Stimulated activated CD4-positive, alpha-beta T cell treated with anti-CD3 and anti-CD28 coated beads, Interleukin-1b, Interleukin-23, amount 100 ng/mL, for 24 hours (primary cell): ENCODE data around the gene CDCA7L.

Source experiments
- DNase-seq, 4 experiments: peaks; one replicate each; pipeline ENCODE4 v3.0.0-alpha.2; 2020; ENCODE audit warnings: low read depth in 4 of 4, low spot score in 1 of 4

Gene CDCA7L, protein sequence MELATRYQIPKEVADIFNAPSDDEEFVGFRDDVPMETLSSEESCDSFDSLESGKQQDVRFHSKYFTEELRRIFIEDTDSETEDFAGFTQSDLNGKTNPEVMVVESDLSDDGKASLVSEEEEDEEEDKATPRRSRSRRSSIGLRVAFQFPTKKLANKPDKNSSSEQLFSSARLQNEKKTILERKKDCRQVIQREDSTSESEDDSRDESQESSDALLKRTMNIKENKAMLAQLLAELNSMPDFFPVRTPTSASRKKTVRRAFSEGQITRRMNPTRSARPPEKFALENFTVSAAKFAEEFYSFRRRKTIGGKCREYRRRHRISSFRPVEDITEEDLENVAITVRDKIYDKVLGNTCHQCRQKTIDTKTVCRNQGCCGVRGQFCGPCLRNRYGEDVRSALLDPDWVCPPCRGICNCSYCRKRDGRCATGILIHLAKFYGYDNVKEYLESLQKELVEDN

DNA sequence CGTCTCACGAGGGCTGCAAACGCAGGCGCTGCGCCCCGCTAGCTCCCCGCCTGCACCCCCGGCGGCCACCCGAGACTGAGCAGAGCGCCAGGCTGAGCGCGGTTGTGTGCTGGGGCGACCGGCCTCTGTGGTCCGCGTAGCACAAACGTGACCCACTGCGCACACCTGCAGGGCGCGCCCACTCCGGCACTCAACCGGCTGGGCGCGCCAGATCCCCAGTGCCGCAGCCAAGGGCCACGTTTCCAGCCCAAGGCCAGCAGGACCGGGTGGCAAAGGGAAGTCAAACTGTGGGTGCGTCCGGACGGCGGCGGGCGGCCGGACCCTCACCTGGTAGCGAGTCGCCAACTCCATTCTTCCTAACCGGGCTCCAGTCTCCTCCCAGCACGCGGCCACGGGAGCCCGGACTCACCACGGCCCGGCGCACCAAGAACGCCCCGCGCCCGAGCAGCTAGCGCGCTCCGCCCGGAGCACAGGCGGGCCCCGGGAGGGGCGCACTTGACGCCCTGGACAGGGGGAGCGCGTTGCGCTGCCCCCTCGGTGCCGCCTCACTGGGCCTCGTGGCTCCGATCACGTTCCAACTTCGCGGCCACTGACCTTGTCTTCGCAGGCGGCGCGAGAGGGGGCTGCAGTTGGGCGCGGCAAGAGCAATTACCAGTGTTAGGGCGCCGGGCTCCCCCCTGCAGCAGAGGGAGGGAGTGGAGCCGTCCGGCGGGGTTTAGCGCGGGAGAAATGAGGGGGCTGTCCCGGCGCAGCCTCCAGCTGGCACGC, at the start of gene CDCA7L:
Gene CDCA7L, minus strand, starts transcription at position 446 of the 768 bp plus-strand sequence. Its CDS starts 95 bp downstream, at position 351.
- peak in 3 of 4 experiments; percentile 47 to 70 (median 69) for DNase-seq

DNA sequence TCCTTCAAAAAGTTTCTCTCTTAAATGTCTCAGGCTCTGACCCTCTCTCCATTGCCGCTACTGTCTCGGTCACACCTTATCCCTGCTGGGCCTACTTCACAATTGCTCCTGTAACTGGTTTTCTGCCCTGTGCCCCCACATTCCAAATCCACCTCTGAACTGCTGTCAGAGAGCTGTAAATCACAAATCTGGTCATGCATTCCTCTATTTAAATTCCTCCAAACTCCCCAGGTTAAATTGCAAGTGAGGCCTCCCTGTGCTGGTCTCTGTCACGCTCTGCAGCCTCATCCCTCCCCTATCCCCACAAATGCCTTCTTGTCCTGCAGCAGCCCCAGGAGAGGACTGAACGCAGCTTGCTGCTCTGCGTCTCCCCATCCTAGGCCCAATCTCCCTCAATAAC, 40.4 kb upstream of the CDCA7L start:
- no peak for DNase-seq

DNA sequence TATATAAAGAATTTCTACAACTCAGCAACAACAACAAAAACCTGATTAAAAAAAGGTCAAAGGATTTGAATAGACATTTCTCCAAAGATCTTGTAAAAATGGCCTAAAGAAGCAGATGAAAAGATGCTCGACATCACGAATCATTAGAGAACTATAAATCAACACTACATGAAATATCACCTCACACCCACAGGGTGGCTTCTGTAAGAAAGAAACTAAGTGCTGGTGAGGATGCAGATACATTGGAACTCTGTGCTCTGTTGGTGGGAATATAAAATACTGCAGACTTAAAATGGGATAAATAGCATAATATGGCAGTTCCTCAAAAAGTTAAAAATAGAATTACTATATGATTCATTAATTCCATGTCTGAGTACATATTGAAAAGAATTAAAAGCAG, 38.3 kb upstream of the CDCA7L start:
- no peak for DNase-seq

DNA sequence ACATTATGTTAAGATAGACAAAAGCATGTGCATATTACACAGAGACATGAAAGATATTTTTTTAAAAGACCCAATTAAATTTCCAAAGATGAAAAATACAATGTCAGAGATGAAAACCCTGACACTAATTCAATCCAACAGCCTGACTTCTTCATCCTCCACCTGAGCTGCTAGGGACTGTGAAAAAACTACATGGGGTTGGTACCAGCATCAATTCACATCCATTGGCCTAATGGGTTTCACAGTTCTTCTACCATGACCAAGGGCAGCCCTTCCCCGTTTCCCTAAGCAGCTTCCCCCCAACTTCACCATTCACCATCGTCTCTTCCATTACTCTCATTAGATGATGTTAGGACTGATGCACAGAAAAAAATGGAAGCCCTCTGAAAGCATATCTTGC, 37.4 kb upstream of the CDCA7L start:
- no peak for DNase-seq

DNA sequence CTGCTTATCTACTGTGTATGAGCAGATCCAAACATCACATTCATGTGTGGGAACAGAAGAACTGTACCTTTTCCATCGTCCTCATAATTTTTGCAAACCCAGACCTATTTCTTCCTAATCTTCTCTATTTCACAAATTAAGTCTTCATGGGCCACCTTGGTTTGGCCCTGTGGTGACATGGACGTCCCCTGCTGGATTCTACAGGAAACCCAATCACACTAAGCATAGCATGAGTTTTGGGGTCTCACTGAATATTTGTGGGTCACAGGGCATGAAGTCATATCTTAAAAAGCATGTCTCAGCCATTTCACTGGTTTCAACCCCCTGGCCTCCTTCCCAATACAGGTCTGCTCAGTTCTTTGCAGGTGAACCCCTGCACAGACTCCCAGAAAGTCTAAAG, 35.8 kb upstream of the CDCA7L start:
- DNase-seq, result no peak

DNA sequence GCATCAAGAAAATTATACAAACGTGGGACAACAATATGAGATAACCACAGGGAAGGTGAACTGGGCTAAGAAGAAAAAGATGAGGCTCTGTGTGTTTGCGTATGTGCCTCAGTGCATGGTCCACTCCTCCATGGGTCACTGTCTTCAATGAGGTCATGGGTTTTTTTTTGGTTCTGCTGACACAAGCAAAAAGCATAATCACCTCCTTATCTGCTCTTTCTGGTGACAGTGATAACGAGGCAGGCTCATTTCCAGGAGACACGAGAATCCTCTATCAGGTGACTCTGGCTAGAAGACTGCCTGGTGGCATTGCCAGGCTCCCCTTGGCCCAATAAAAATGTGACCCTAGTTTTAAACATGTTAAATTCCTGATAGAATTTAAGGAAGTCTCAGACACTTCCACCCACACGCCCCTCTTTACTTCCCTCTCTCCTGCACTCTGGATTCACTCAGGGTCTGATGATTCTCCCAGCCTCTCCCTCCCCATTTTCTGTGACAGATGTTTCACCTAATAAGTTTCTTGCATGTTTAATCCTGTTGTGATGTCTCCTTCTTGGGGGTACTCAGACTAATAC, 35.3 kb upstream of the CDCA7L start:
- DNase-seq, result no peak

DNA sequence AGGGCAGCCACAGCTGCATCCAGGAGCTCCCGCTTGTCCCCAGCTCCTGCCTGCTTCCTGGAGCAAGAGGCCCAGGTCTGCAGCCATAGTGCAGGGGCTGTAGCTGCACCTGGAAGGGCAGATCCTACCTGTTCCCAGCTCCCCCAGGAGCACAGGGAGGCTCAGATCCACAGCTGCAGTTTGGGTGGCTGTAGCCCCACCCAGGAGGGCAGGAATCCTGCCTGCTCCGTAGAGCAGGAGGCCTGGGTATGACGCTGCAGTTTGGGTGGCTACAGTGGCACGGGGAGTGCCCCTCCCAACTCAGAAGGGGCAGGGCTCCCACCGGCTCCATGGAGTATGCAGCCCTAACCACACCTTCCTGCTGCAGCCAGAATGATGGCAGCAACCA, 26.7 kb upstream of the CDCA7L start:
- DNase-seq, result no peak

DNA sequence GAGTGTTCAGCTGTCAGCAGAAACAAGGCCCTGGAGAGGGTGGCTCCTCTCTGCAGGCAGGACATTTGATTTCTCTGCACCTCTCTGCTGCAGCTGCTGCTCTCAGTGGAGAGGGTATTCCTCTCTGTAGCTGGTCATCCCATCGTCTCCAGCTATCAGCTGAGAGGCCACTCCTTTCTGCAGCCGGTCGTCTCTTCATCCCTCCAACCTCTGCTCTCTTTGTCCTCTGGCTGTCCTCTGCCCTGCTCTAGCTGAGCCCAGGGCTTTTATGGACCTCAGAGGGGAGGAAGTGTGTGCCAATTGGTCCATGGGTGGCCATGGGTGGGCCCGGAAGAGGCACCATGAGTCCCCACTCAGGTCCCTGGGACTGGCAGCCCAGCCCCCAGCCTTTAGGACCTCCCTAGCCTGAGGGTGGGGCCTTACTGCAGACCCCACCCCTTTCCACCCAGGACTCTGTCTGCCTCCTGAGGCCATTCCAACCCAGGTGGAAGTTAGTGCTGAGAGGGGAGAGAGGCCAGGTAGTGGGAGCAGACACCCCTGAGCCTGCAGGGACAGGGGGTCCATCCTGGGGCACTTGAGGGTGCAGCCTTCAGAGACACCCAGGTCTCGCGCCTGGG, 26.2 kb upstream of the CDCA7L start:
- no peak for DNase-seq

DNA sequence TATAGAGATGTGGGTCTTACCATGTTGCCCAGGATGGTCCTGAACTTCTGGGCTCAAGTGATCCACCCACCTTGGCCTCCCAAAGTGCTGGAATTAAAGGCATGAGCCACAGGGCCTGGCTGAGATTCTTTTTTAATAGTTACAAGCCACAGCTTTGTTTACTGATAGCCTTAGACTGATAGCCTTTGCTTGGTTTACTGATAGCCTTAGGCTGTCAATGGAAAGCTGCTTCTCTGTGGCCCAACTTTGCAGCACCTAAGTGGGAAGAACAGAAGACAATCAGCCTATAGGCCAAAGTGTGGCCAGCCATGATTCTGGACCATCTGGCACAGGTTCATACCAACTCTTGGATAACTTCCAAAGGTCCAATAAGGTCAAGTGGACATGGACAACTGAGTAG, 24.1 kb upstream of the CDCA7L start:
- DNase-seq, result no peak

DNA sequence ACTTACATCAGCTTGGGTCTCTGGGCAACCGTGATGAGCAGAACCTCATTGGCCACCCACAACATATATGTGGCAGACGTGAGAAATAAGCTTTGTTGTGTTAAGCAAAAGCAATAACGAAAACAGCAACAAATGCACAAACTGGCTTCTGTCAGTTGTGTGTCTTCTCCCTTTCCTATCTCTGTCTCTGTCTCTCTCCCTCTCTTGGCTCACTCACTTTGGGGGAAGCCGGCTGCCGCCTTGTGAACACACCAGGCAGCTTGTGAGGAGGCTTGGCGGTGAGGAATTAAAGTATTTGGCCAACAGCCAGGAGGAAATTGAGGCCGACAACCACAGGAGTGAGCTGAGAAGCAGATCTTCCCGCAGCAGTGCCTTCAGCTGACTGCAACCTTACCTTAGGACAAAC, 21.9 kb upstream of the CDCA7L start:
- no peak for DNase-seq

DNA sequence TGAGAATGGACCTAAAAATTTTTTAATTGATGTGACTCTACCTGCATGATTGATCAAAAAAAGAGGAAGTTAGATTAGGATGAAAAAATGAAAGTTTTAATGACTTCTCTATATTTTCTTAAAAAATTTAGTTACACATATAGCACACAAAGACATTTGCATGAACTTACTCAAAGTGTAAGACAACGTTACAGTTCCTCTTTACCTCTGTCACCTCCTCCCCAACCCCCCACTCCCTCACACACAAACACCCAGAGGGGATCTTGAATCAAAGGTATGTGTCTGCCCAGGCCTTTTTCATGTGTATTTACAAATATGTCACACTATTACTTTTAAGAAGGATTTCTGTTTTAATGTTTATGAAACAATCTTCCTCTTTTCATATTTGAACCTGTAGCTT, 20.6 kb upstream of the CDCA7L start:
- no peak for DNase-seq

DNA sequence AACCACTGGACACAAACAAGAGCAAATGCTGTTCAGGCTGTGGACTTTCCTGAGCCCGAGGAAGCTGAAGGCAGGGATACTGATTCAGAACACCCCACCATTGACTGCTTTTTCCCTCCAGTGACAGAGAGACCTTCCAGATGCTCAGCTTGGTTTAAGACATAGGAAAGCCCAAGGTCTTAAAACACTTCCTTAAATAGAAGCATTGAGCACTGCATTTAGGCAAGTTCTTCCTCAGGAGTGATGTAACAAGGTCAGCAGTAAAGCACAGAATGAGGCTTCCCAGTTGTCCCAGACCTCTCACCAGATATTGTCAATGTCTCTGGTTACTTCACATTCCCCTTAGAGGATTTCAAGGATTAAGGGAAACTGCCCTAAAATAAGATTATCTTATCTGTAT, 19.6 kb upstream of the CDCA7L start:
- DNase-seq, result no peak

DNA sequence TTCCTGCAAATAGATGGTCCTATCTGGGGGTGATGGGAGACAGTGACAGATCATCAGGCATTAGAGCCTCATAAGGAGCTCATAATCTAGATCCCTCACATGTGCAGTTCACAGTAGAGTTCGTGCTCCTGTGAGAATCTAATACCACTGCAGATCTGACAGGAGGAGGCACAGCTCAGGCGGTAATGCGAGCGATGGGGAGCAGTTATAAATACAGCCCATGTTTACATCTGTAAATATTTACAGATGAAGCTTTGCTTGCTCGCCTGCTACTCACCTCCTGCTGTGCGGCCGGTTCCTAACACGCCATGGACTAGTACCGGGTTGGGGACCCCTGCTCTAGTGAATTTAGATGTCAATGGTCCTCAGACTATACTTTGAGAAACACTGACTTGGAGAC, 17.0 kb upstream of the CDCA7L start:
- DNase-seq, result no peak

DNA sequence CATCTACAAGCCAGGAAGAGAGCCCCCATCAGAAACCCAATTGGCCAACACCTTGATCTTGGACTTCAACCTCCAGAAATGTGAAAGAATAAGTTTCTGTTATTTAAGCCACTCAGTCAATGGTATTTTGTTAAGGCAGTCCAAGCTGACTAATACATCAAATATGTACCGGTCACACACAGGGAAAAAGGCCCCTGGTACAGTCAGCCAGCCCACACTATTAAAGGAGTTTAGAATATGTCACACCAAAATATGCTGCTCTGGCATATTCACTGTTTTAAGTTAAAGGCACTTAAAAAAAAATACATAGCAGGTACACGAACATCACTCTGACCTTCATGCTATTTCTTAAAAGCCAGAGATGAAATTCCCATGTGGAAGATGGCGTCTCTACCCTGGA, 15.2 kb upstream of the CDCA7L start:
- no peak for DNase-seq

DNA sequence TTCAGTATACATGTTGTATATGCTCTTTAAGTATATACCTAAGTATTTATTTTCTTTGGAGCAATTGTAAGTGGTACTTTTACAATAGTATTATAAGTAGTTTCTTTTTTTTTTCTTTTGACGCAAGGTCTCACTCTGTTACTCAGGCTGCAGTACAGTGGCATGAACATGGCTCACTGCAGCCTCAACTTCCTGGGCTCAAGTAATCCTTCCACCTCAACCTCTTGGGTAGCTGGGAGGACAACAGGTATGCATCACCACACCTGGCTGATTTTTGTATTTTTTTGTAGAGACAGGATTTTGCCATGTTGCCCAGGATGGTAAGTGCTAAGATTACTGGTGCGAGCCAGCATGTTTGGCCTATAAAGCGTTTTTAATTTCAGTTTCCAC, 13.7 kb upstream of the CDCA7L start:
- no peak for DNase-seq

DNA sequence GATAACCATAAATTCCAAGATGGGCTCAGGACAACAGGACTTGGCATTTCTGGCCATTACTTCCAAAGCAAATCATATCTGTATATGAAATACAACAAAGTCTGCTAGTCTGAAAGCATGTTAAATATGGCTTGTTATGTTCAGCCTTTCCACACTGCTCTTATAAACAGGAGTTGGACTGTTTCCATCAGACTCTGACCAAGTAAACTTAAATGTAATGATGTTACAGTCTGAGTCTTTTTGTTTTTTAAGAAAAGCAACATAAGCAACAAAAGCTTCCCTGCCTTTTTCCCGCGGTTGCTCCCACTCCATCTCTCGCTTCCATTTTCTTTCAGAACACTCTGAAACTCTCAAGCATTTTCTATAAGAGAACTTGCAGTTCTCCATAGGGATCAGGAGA, 8.1 kb upstream of the CDCA7L start:
- no peak for DNase-seq

DNA sequence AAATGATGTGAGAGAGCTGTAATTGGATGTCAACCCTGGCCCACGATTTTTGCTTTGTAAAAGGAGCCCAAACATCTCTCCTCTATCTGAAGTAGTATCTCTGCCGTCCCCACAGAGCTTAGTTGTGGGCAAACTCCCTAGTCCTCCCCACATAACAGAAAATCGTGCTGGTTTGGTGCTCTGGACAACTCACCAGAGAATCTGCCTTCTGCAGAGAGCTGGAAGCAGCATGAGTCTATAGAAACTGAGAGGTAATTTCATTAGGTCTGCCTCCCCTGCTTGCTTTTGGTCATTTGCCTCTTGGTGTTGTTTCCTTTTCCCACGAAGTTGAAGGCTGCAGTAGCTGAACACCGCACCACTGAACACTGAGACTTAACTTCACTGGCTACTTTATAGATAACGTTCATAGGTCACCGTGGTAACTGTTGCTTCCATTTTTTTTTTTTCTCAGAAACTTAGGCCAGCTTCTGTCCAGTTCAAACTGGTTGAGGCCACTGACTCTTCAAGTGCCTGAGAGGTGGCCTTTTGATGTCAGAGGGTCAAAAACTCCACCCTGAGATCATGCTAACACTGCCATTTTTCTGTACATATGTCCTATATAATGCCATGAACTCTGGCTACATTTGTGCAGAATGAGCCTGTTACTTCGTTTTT, 3.3 kb upstream of the CDCA7L start:
- no peak for DNase-seq

DNA sequence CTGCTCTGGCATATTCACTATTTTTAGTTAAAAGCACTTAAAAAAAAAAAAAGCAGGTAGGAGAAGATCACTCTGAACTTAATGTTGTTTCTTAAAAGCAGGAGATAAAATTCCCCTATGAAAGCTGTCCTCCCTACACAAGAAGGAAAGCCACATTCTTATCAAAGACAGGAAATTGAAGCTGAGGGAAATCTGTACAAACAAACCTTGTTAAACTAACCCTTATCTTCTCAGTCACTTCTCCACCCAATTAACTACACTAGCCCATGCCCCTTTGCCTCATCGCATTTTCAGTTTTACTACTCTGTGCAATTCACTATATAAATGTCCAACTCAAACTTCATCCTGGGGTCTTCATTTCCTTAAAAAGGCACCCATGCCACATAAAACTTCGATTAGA, 2.7 kb upstream of the CDCA7L start:
- no peak for DNase-seq

DNA sequence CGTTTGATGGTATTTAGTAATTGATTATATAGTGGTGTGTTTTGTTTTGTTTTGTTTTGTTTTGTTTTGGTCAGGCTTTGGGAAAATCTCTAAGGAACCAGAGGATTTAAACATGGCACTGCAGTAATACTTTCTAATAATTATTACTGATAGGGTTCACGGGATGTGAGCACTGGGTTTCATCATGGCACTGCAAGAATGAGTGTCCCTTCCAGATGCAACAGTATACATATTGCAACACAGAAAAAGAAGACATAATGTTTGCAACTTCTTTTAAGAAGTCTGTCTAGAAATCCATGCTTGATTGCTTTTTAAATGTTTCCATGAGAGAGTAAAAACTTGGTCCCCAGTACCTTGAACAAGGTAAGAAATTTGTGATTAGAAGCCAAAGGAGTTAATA, 2.2 kb upstream of the CDCA7L start:
- DNase-seq, result no peak

DNA sequence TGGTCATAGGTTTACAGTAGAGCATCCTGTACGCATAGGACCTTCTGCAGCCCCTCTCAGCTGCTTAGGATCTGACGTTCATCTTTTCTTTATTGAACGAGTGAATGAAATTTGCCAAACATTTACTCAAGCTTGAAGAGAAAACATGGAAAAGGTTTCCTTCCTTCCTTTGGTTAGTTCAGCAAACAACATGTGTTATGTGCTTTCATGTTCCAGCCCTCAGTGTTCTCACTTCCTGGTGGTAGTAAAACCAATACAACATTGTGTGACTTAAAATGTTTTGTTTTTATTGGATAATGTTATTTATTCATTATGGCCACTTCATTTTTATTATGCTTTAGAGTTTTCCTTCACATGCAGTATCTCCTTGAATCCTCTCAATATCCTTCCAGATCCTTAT, 1.4 kb upstream of the CDCA7L start:
- no peak for DNase-seq

DNA sequence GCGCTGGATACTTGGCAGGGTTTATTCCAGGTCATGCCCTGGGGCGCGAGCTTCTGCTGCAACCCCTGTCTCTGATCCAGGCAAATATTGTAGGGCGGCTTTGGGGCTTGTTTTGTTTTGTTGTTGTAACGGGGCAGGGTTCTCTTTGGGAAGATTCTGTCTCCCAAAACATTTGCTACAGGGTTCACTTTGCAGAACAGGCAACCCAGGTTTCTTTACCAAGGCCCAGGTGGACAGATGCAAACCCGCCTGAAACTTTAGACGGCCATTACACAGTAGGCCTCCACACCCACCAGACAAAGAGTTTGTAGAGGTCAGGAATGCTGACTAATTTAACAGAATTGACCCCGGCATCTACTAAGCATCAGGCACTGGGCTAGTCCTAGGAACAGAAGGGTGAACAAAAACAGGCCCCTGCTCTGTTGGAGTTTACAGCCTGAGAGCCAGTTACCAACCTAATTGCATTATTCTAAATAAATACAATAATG, 567 bp upstream of the CDCA7L start:
- no peak for DNase-seq
